WTC11 (cell line): ENCODE data around the gene ALDOC. TPM values are rescaled to one million over a fixed set of nuclear protein-coding genes. Genes with fewer than 3 reads are reported as not detected.
"Not testable (repeated sequence)": the region's sequence is repeated elsewhere in the genome, so short reads cannot be mapped to it uniquely, and the experiment has no call there.

Experiments used
- ATAC-seq: fragments of 200-7000 bp; cut with Tn5 transposase; 2 replicates; pipeline ENCODE4 v1.10.0; 2021; ENCODE audit warnings: mild to moderate bottlenecking, moderate library complexity
- CTCF ChIA-PET: fragments of 300-600 bp; sonication (Branson Sonifier 250); formaldehyde crosslinking; loops from one replicate; lab custom pipeline; 2021; ENCODE audit warnings: antibody characterized with exemption; lab: Charles Lee
- POLR2A ChIA-PET: fragments of 350-600 bp; sonication (Branson Sonifier 250); formaldehyde crosslinking; loops from one replicate; lab custom pipeline; 2021; ENCODE audit warnings: antibody characterized with exemption; lab: Charles Lee
- DNase-seq: peaks from one replicate; pipeline ENCODE4 v3.0.0; 2021; ENCODE audit warnings: low spot score
- H3K27ac Mint-ChIP-seq: 2 replicates; pipeline ENCODE4 v1.8.0; 2021; ENCODE audit warnings: mixed read lengths
- H3K27me3 Mint-ChIP-seq: 2 replicates; pipeline ENCODE4 v1.8.0; 2021; ENCODE audit warnings: low read depth, mild to moderate bottlenecking, moderate library complexity, mixed read lengths
- H3K36me3 Mint-ChIP-seq: 2 replicates; pipeline ENCODE4 v1.8.0; 2021; ENCODE audit warnings: mixed read lengths
- H3K4me1 Mint-ChIP-seq: 2 replicates; pipeline ENCODE4 v1.8.0; 2022; ENCODE audit warnings: mixed read lengths
- H3K4me3 Mint-ChIP-seq: 2 replicates; pipeline ENCODE4 v1.8.0; 2021; ENCODE audit warnings: mild to moderate bottlenecking, moderate library complexity, mixed read lengths
- H3K9me3 Mint-ChIP-seq: 2 replicates; pipeline ENCODE4 v1.8.0; 2021; ENCODE audit warnings: mixed read lengths
- ATF3 ChIP-seq: sonication (generic); formaldehyde crosslinking; conservative IDR thresholded peaks from 2 replicates; pipeline ENCODE4 v1.8.1; 2022; ENCODE audit warnings: mild to moderate bottlenecking, missing genetic modification reagents
- E2F4 ChIP-seq: sonication (generic); formaldehyde crosslinking; IDR thresholded peaks from 2 replicates; pipeline ENCODE4 v1.8.1; 2022; ENCODE audit warnings: low read depth, mild to moderate bottlenecking, moderate library complexity, missing genetic modification reagents, borderline replicate concordance
- E2F5 ChIP-seq: sonication (generic); formaldehyde crosslinking; IDR thresholded peaks from 2 replicates; pipeline ENCODE4 v1.8.1; 2022; ENCODE audit warnings: mild to moderate bottlenecking, moderate library complexity, missing genetic modification reagents
- ELF4 ChIP-seq: sonication (generic); formaldehyde crosslinking; IDR thresholded peaks from 2 replicates; pipeline ENCODE4 v1.8.1; 2022; ENCODE audit warnings: low read depth, mild to moderate bottlenecking, moderate library complexity, missing genetic modification reagents
- ETV6 ChIP-seq: sonication (generic); formaldehyde crosslinking; IDR thresholded peaks from 2 replicates; pipeline ENCODE4 v1.8.1; 2022; ENCODE audit warnings: mild to moderate bottlenecking, missing genetic modification reagents
- FOXK1 ChIP-seq: sonication (generic); formaldehyde crosslinking; IDR thresholded peaks from 2 replicates; pipeline ENCODE4 v1.8.0; 2022; ENCODE audit warnings: mild to moderate bottlenecking, moderate library complexity, missing genetic modification reagents
- FOXP1 ChIP-seq: sonication (generic); formaldehyde crosslinking; IDR thresholded peaks from 2 replicates; pipeline ENCODE4 v1.8.0; 2022; ENCODE audit warnings: missing genetic modification reagents, mild to moderate bottlenecking, moderate library complexity, borderline replicate concordance
- GRHL2 ChIP-seq: fragments of 250-450 bp; sonication (Bioruptor Pico); IDR thresholded peaks from 2 replicates; pipeline ENCODE4 v1.8.0; 2022; ENCODE audit warnings: mild to moderate bottlenecking, moderate library complexity; ENCODE audit not compliant: insufficient replicate concordance, severe bottlenecking
- GTF2I ChIP-seq: fragments of 250-450 bp; sonication (Bioruptor Pico); conservative IDR thresholded peaks from 2 replicates; pipeline ENCODE4 v1.4.0; 2021; ENCODE audit warnings: mild to moderate bottlenecking
- MAX ChIP-seq: sonication (generic); formaldehyde crosslinking; IDR thresholded peaks from 2 replicates; pipeline ENCODE4 v1.8.0; 2022; ENCODE audit warnings: mild to moderate bottlenecking, missing genetic modification reagents
- MXD4 ChIP-seq: fragments of 250-450 bp; sonication (Bioruptor Pico); IDR thresholded peaks from 2 replicates; pipeline ENCODE4 v1.8.0; 2021; ENCODE audit warnings: mild to moderate bottlenecking, moderate library complexity, borderline replicate concordance
- MYBL2 ChIP-seq: sonication (generic); formaldehyde crosslinking; IDR thresholded peaks from 2 replicates; pipeline ENCODE4 v1.8.1; 2023; ENCODE audit warnings: mild to moderate bottlenecking, moderate library complexity, missing genetic modification reagents
- NFATC4 ChIP-seq: fragments of 250-450 bp; sonication (Bioruptor Pico); IDR thresholded peaks from 2 replicates; pipeline ENCODE4 v1.9.0; 2021; ENCODE audit warnings: mild to moderate bottlenecking
- NR1H2 ChIP-seq: sonication (generic); formaldehyde crosslinking; IDR thresholded peaks from 2 replicates; pipeline ENCODE4 v1.9.0; 2021; ENCODE audit warnings: mild to moderate bottlenecking, moderate library complexity, missing genetic modification reagents
- NR3C1 ChIP-seq: sonication (generic); formaldehyde crosslinking; conservative IDR thresholded peaks from 2 replicates; pipeline ENCODE4 v1.8.1; 2023; ENCODE audit warnings: low read depth, mild to moderate bottlenecking, missing genetic modification reagents
- SMAD3 ChIP-seq: sonication (generic); formaldehyde crosslinking; IDR thresholded peaks from 2 replicates; pipeline ENCODE4 v1.8.0; 2022; ENCODE audit warnings: missing genetic modification reagents, mild to moderate bottlenecking, borderline replicate concordance
- SOX15 ChIP-seq: fragments of 250-450 bp; sonication (Bioruptor Pico); IDR thresholded peaks from 2 replicates; pipeline ENCODE4 v1.9.0; 2021; ENCODE audit warnings: mild to moderate bottlenecking
- TCF7 ChIP-seq: sonication (generic); formaldehyde crosslinking; IDR thresholded peaks from 2 replicates; pipeline ENCODE4 v1.8.0; 2022; ENCODE audit warnings: mild to moderate bottlenecking, low read depth, missing genetic modification reagents, moderate library complexity
- TEAD4 ChIP-seq: sonication (generic); formaldehyde crosslinking; IDR thresholded peaks from 2 replicates; pipeline ENCODE4 v1.8.0; 2022; ENCODE audit warnings: mild to moderate bottlenecking, missing genetic modification reagents
- USF1 ChIP-seq: sonication (generic); formaldehyde crosslinking; IDR thresholded peaks from 2 replicates; pipeline ENCODE4 v1.8.0; 2022; ENCODE audit warnings: mild to moderate bottlenecking, missing genetic modification reagents
- ZBTB43 ChIP-seq: sonication (generic); formaldehyde crosslinking; IDR thresholded peaks from 2 replicates; pipeline ENCODE4 v1.8.1; 2023; ENCODE audit warnings: mild to moderate bottlenecking, missing genetic modification reagents
- ZNF671 ChIP-seq: fragments of 250-450 bp; sonication (Bioruptor Pico); IDR thresholded peaks from 2 replicates; pipeline ENCODE4 v1.8.0; 2021; ENCODE audit warnings: mild to moderate bottlenecking
- total RNA-seq: library from RNA; stranded (reverse); gene quantifications from 3 replicates; pipeline ENCODE4 v1.2.3, GENCODE V29; 2021
- TF ChIP-seq, protein P1 (sequence below): sonication (generic); formaldehyde crosslinking; IDR thresholded peaks from 2 replicates; pipeline ENCODE4 v1.8.1; 2023; ENCODE audit warnings: mild to moderate bottlenecking, missing genetic modification reagents
- TF ChIP-seq, protein P2 (sequence below): fragments of 250-450 bp; sonication (Bioruptor Pico); IDR thresholded peaks from 2 replicates; pipeline ENCODE4 v2.1.2; 2022; ENCODE audit warnings: mild to moderate bottlenecking, moderate library complexity

ALDOC gene
- total RNA-seq, 1 experiment from 2014 or later, result 73.5 TPM

- TF ChIP-seq TCF7 (CRISPR knock-in tag) (no peak), FOXP1 (CRISPR knock-in tag) (no peak), SMAD3 (CRISPR knock-in tag) (no peak), NR3C1 (CRISPR knock-in tag) (no peak), ZNF671 (CRISPR knock-in tag) (no peak), USF1 (CRISPR knock-in tag) (no peak), ATF3 (CRISPR knock-in tag) (no peak)
Observed at GRCh38 chr17:28610376-28610775, 33.7 kb upstream of the ALDOC start (continued).

GRCh38 chr17:28604031-28604430 lies 27.3 kb upstream of the ALDOC start:
- POLR2A ChIA-PET, ATAC-seq, CTCF ChIA-PET, H3K27me3 Mint-ChIP-seq, DNase-seq, H3K4me1 Mint-ChIP-seq, H3K27ac Mint-ChIP-seq, H3K4me3 Mint-ChIP-seq, H3K9me3 Mint-ChIP-seq: not testable (repeated sequence)
- H3K36me3 Mint-ChIP-seq, result peaks cover 27% of the 10 kb centered on the region

DNA sequence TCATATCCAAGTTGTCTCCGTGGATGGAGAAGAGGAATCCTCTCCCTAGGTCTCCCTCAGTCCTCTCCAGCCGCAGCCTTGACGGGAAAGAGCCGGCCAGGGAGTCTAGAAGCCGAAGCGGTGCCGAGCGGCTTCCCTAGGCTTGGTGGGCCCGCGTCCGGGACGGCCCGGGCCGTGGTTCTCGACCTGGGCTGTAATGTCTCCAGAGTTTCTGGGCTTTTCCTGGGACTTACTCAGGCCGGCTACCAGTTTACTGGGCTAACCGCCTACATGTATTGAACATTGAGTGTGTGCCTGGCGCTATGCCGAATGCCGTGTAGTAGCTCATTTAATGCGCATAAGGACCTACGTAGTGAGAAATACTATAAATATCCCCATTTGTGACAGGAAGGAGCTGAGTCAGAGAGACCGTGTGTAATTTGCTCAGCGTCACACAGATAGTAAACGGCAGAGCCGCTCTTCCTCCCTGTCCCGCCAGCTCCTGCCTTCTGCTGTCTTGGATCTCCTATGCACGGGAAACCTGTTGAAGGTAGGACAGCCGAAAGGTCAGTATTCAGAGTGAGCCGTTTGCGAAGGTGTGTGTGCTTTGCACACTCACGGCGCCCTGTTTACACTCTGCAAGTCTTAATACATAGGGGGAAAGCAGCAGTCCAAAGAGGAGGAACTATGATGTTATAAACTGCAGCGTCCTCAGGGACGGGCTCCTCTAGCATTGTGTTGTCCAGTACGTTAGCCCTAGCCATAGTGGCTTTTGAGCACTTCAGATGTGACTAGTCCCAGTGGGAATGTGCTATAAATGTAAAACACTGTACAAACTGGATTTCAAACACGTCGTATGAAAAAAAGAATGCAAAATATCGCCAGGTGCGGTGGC lies 22.9 kb upstream of the ALDOC start:
- Mint-ChIP-seq H3K4me3 (peak overlapping the region; percentile 94), H3K4me1 (peaks cover 16% of the 10 kb centered on the region), H3K27me3 (peaks cover 4% of the 10 kb centered on the region), H3K27ac (peak overlapping the region; percentile 86; the same call in 1 of the 2 replicates), H3K36me3 (peaks cover 20% of the 10 kb centered on the region), H3K9me3 (no peaks in the 10 kb centered on the region)
- no peak for DNase-seq
- peak; percentile 63 for ATAC-seq
- ChIA-PET CTCF (interaction anchor here (0.6 to 1.5 kb wide), 5 partner anchors 14 to 152 kb away, joined by 3 to 5 read pairs (median 4); partner anchors contain the start of gene RSKR), POLR2A (interaction anchor here (0.6 to 1.2 kb wide), 6 partner anchors 11 to 111 kb away, joined by 3 to 5 read pairs (median 3); partner anchors contain the start of genes ALDOC and PIGS)
- TF ChIP-seq FOXK1 (CRISPR knock-in tag) (no peak), MXD4 (CRISPR knock-in tag) (no peak), ZBTB43 (CRISPR knock-in tag) (0 out of 2 replicates have a peak, but pooled peaks have one; percentile 32), MAX (CRISPR knock-in tag) (no peak), NR1H2 (CRISPR knock-in tag) (no peak), NFATC4 (CRISPR knock-in tag) (0 out of 2 replicates have a peak, but pooled peaks have one; percentile 16), E2F5 (CRISPR knock-in tag) (no peak), TEAD4 (CRISPR knock-in tag) (no peak), SOX15 (CRISPR knock-in tag) (no peak), MYBL2 (CRISPR knock-in tag) (no peak), GRHL2 (CRISPR knock-in tag) (no peak), GTF2I (CRISPR knock-in tag) (peak; percentile 50; the same call in 1 of the 2 replicates), ETV6 (CRISPR knock-in tag) (no peak), E2F4 (no peak), ELF4 (CRISPR knock-in tag) (no peak)
- TF ChIP-seq, protein P1, sequence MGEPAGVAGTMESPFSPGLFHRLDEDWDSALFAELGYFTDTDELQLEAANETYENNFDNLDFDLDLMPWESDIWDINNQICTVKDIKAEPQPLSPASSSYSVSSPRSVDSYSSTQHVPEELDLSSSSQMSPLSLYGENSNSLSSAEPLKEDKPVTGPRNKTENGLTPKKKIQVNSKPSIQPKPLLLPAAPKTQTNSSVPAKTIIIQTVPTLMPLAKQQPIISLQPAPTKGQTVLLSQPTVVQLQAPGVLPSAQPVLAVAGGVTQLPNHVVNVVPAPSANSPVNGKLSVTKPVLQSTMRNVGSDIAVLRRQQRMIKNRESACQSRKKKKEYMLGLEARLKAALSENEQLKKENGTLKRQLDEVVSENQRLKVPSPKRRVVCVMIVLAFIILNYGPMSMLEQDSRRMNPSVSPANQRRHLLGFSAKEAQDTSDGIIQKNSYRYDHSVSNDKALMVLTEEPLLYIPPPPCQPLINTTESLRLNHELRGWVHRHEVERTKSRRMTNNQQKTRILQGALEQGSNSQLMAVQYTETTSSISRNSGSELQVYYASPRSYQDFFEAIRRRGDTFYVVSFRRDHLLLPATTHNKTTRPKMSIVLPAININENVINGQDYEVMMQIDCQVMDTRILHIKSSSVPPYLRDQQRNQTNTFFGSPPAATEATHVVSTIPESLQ (CRISPR knock-in tag), result no peak
- TF ChIP-seq, protein P2, sequence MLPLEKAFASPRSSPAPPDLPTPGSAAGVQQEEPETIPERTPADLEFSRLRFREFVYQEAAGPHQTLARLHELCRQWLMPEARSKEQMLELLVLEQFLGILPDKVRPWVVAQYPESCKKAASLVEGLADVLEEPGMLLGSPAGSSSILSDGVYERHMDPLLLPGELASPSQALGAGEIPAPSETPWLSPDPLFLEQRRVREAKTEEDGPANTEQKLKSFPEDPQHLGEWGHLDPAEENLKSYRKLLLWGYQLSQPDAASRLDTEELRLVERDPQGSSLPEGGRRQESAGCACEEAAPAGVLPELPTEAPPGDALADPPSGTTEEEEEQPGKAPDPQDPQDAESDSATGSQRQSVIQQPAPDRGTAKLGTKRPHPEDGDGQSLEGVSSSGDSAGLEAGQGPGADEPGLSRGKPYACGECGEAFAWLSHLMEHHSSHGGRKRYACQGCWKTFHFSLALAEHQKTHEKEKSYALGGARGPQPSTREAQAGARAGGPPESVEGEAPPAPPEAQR (CRISPR knock-in tag), result no peak
